ENCODE results near the gene GMFB. TPM values are rescaled to one million over a fixed set of nuclear protein-coding genes. Genes with fewer than 3 reads are reported as not detected.

The GMFB gene
- total RNA-seq, 4 donors from 2014 or later: 44.0 to 92.7 (median 86.7) TPM

DNA sequence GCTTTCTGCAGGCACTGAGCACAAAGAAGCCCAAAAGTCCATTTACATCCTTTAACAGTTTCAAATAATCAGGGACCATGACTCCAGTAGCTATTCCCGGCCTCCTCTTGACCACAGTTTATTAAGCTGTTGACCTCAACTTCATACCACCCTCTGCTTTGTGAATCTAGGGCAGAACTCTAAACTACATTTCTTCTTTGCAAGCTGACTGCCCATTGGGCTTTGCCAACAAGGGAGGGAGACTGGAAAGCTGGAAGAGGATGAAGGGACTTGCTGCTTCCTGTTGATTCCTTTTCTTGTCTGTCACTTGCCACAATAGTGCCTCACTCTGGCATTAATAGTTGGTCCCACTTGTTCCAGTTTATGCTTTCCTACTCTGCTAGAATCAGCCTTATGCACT is 23.6 kb upstream of the GMFB start:
- TF ChIP-seq, protein P1, sequence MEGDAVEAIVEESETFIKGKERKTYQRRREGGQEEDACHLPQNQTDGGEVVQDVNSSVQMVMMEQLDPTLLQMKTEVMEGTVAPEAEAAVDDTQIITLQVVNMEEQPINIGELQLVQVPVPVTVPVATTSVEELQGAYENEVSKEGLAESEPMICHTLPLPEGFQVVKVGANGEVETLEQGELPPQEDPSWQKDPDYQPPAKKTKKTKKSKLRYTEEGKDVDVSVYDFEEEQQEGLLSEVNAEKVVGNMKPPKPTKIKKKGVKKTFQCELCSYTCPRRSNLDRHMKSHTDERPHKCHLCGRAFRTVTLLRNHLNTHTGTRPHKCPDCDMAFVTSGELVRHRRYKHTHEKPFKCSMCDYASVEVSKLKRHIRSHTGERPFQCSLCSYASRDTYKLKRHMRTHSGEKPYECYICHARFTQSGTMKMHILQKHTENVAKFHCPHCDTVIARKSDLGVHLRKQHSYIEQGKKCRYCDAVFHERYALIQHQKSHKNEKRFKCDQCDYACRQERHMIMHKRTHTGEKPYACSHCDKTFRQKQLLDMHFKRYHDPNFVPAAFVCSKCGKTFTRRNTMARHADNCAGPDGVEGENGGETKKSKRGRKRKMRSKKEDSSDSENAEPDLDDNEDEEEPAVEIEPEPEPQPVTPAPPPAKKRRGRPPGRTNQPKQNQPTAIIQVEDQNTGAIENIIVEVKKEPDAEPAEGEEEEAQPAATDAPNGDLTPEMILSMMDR (IDR thresholded peaks at IDR 0.05): no peak
- DNase-seq (ENCODE audit: low spot score) (no peak), ATAC-seq (ENCODE audit: low FRiP score) (no peak)

DNA sequence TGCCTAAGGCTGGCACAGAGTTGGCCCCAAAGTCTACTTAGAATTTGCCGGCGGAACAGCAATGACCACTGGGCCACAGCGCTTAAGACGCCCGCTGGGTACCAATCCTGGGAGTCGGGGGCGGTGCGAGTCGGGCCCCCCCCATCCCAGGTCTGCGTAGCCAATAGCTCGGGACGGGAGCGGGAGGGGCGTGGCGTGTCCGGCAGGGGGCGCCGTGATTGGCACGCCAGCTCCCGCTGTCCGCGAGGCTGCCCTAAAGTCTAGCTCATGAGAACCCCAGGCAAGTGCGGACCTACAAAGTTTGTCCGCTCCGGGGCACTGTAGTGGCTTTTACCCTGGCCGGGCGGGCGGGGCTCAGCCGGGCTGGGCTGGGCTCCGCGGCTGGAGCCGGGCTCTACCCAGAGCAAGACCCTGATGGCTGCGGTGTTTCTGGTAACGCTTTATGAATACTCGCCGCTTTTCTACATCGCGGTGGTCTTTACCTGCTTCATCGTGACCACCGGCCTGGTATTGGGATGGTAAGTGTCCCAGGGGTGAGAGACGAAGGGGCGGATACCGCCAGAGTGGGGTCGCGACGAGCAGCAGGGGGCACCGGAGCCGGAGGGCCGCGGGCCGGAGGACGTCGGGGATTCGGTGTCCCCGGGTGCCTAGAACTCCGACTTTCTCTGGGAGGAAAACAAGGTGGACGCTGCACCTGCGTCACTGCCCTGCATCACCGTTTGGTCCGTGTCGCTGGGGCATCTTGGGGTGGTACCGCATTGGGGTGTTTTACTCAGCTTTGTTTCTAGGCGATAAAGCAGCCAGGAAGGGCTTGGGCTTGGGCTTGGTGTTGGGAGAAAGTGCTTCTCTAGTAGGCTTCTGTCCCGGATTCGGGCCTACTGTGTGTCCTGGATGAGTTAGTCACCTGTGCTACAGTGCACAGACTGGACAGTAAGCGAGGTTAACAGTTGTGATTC is 21.0 kb upstream of the GMFB start, which contains the start of gene CGRRF1:
CGRRF1 (plus strand) TSS at position 361 of the 956 bp plus-strand sequence; CDS start at position 415, 54 bp downstream.
- TF ChIP-seq, protein P1 (IDR thresholded peaks at IDR 0.05): peak in 1 of 3 donors; percentile 42
- peak; percentile 100 for ATAC-seq (ENCODE audit: low FRiP score)
- DNase-seq (ENCODE audit: low spot score): peak; percentile 99

DNA sequence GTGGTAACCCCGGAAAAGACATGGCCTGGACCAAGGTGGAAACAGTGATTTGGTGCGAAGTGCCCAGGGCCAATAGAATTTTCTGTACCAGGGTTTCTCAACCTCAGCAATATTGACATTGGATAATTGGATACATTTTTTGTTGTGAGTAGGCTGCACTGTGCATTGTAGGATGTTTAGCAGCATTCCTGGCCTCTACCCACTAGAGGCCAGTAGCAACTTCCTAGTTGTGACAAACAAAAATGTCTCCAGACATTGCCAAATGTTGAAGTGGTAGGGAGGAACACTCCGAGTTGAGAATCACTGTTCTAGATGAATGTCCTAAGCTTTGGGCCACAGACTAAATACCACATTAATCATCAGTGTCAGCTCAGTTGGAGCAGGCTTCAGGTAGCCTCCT is 14.7 kb upstream of the GMFB start:
- no peak for DNase-seq (ENCODE audit: low spot score)
- TF ChIP-seq, protein P1 (IDR thresholded peaks at IDR 0.05): no peak
- ATAC-seq (ENCODE audit: low FRiP score): no peak

DNA sequence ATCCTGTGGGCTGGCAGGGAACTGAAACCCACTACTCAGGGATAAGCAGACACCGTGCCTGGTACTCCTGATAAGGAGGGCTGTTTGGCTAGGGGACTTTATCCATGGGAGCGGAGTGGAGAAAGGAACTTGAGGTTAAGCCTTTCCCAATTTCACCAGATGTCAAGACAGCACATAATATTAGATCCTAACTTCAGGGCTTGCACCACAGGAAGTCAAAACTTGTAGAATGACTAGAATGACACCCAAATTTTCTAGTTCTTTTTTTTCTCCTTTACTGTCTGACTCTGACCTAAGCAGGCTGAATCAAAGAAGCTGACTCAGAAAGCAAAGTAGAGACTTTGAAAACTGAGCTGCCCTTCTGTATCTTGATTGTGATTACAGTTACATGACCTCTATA is 13.8 kb upstream of the GMFB start:
- TF ChIP-seq, protein P1 (IDR thresholded peaks at IDR 0.05): no peak
- DNase-seq (ENCODE audit: low spot score) (no peak), ATAC-seq (ENCODE audit: low FRiP score) (no peak)

DNA sequence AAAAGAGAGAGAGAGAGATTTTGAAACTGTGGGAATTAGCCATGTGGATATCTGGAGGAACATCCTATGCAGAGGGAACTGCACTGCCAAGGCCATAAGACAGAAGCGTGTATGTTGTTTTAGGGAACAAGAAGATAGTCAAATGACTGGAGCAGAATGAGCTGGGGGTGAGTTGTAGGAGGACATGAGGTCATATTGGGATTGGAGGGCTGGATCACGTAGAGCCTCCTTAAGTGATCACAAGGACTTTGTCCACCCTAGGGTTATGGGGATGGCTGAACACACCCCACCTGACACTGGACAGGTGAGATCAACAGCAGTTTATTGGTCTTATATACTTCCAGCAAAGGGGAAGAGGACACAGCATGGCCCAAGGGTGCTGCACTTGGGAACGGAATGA is 12.7 kb upstream of the GMFB start:
- DNase-seq (ENCODE audit: low spot score): no peak
- TF ChIP-seq, protein P1 (IDR thresholded peaks at IDR 0.05): no peak
- no peak for ATAC-seq (ENCODE audit: low FRiP score)

DNA sequence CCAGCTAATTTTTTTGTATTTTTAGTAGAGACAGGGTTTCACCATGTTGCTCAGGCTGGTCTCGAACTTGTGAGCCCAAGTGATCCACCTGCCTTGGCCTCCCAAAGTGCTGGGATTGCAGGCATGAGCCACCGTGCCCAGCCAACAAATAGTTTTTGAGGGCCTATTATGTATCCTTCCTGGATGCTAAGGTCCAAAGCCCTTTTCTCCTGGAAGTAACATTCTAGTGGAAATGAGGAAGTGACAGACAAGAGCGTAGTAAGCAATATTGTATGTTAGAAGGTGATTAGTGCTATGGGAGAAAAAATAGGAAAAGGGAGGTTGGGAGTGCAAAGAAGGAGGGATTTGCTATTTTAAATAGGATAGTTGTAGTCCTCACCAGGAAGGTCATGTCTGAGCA is 12.0 kb upstream of the GMFB start:
- TF ChIP-seq, protein P1 (IDR thresholded peaks at IDR 0.05): no peak
- DNase-seq (ENCODE audit: low spot score) (no peak), ATAC-seq (ENCODE audit: low FRiP score) (no peak)

DNA sequence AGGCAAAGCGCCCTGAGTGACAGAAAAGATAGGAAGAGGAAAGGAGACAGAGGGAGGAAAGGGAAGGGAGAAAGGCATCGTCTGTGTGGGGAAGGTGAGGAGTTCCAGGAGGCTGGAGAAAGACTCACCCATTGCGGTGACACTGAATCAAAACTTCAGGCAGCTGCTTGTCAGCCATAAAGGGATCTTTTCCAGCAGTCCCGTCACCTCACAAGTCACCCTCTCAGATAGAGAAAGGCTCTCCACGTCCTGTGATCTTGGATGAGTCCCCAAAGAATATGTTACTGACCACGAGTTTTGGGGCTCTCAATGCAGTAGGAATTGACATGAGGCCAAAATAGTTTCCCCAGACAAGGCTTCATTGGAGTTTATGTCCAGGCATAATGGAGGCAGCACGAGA is 9.8 kb upstream of the GMFB start:
- ATAC-seq (ENCODE audit: low FRiP score): no peak
- TF ChIP-seq, protein P1 (IDR thresholded peaks at IDR 0.05): no peak
- no peak for DNase-seq (ENCODE audit: low spot score)
